IMR-90 (cell line): ENCODE data around the gene BRINP3. TPM values are rescaled to one million over a fixed set of nuclear protein-coding genes. Genes with fewer than 3 reads are reported as not detected.
A peak's percentile ranks its signal among the peaks of the same experiment; 100 is the strongest.

ENCODE experiments used
- ATAC-seq: fragments of 200-7000 bp; cut with Tn5 transposase; 2 replicates; pipeline ENCODE4 v1.9.1; 2020; ENCODE audit warnings: low read depth, mild to moderate bottlenecking, moderate library complexity
- BruUV-seq: library from RNA; stranded (reverse); fragments of 400-500 nt; replicated peaks from 2 replicates; lab custom pipeline; 2021; lab: Mats Ljungman, UMichigan
- CTCF ChIA-PET: fragments of 300-600 bp; formaldehyde crosslinking; extraction: SDS; loops from one replicate; lab custom pipeline; 2021; ENCODE audit warnings: antibody characterized with exemption; lab: Yijun Ruan, JAX
- POLR2A ChIA-PET: fragments of 300-600 bp; sonication (Branson Sonifier 250); formaldehyde crosslinking; loops from one replicate; lab custom pipeline; 2022; ENCODE audit warnings: antibody characterized with exemption; ENCODE audit not compliant: unreplicated experiment; lab: Charles Lee
- DNase-seq: peaks from one replicate; pipeline ENCODE4 v3.0.0; 2013
- H2AFZ ChIP-seq: replicated peaks from 2 replicates; pipeline ENCODE3; 2013; ENCODE audit warnings: low read length, mild to moderate bottlenecking; ENCODE audit not compliant: poor library complexity
- H2AK5ac ChIP-seq: 2 replicates; pipeline ENCODE4 v1.6.1; 2013; ENCODE audit warnings: low read depth, low read length, inconsistent platforms
- H2AK9ac ChIP-seq: replicated peaks from 2 replicates; pipeline ENCODE3; 2013; ENCODE audit warnings: mild to moderate bottlenecking, low read depth, low read length, moderate library complexity; ENCODE audit not compliant: poor library complexity
- H2BK120ac ChIP-seq: 2 replicates; pipeline ENCODE4 v1.6.1; 2013; ENCODE audit warnings: low read depth, low read length, inconsistent platforms
- H2BK15ac ChIP-seq: 3 replicates; pipeline ENCODE4 v1.6.1; 2013; ENCODE audit warnings: low read depth, low read length, inconsistent platforms
- H2BK20ac ChIP-seq: 2 replicates; pipeline ENCODE4 v1.6.1; 2013; ENCODE audit warnings: low read depth, mild to moderate bottlenecking, inconsistent platforms, low read length, moderate library complexity
- H2BK5ac ChIP-seq: 2 replicates; pipeline ENCODE4 v1.6.1; 2013; ENCODE audit warnings: mild to moderate bottlenecking, low read depth, low read length, inconsistent platforms; ENCODE audit not compliant: poor library complexity, severe bottlenecking
- H3K14ac ChIP-seq: replicated peaks from 2 replicates; pipeline ENCODE4 v1.6.1; 2013; ENCODE audit warnings: low read depth, low read length, inconsistent platforms
- H3K18ac ChIP-seq: 2 replicates; pipeline ENCODE4 v1.6.1; 2013; ENCODE audit warnings: low read depth, low read length, control low read depth
- H3K23ac ChIP-seq: 2 replicates; pipeline ENCODE4 v1.6.1; 2013; ENCODE audit warnings: low read depth, low read length, inconsistent platforms
- H3K27ac ChIP-seq: 2 replicates; pipeline ENCODE4 v1.5.1; 2013; ENCODE audit warnings: mild to moderate bottlenecking, control low read depth, low read length; ENCODE audit not compliant: insufficient read depth
- H3K27me3 ChIP-seq: 2 replicates; pipeline ENCODE4 v1.6.1; 2013; ENCODE audit warnings: low read length; ENCODE audit not compliant: control insufficient read depth, insufficient read depth
- H3K36me3 ChIP-seq: 2 replicates; pipeline ENCODE4 v1.6.1; 2013; ENCODE audit warnings: low read length, mixed read lengths; ENCODE audit not compliant: control insufficient read depth, insufficient read depth
- H3K4ac ChIP-seq: 2 replicates; pipeline ENCODE4 v1.6.1; 2013; ENCODE audit warnings: low read depth, low read length, inconsistent platforms
- H3K4me1 ChIP-seq: 2 replicates; pipeline ENCODE4 v1.6.1; 2013; ENCODE audit warnings: low read length, mixed read lengths; ENCODE audit not compliant: control insufficient read depth, insufficient read depth
- H3K4me2 ChIP-seq: 2 replicates; pipeline ENCODE4 v1.6.1; 2013; ENCODE audit warnings: low read depth, mild to moderate bottlenecking, control low read depth, low read length, moderate library complexity
- H3K4me3 ChIP-seq: 2 replicates; pipeline ENCODE4 v1.5.1; 2013; ENCODE audit warnings: low read depth, mild to moderate bottlenecking, control low read depth, low read length, moderate library complexity; ENCODE audit not compliant: insufficient read depth
- H3K56ac ChIP-seq: 2 replicates; pipeline ENCODE4 v1.6.1; 2013; ENCODE audit warnings: low read length, inconsistent platforms; ENCODE audit not compliant: insufficient read depth; ENCODE audit errors: extremely low read depth
- H3K79me1 ChIP-seq, 2 experiments: 2 replicates each; pipeline ENCODE4 v1.6.1; 2013; ENCODE audit warnings: low read length in 2 of 2, inconsistent platforms in 1 of 2, low read depth in 1 of 2
- H3K9ac ChIP-seq: 2 replicates; pipeline ENCODE4 v1.6.1; 2013; ENCODE audit warnings: low read depth, low read length, control low read depth
- H3K9me1 ChIP-seq: 2 replicates; pipeline ENCODE4 v1.6.1; 2013; ENCODE audit warnings: low read length, inconsistent platforms; ENCODE audit not compliant: insufficient read depth
- H3K9me3 ChIP-seq: 2 replicates; pipeline ENCODE4 v1.6.1; 2013; ENCODE audit warnings: low read length; ENCODE audit not compliant: control insufficient read depth, insufficient read depth
- H4K20me1 ChIP-seq: 2 replicates; pipeline ENCODE4 v1.6.1; 2013; ENCODE audit warnings: low read length, inconsistent platforms; ENCODE audit not compliant: insufficient read depth
- H4K5ac ChIP-seq: 2 replicates; pipeline ENCODE4 v1.6.1; 2013; ENCODE audit warnings: mild to moderate bottlenecking, low read depth, low read length, control low read depth
- H4K8ac ChIP-seq, 2 experiments: 2 replicates each; pipeline ENCODE4 v1.6.1; 2013; ENCODE audit warnings: low read depth in 2 of 2, low read length in 2 of 2, control low read depth in 1 of 2, inconsistent platforms in 1 of 2
- H4K91ac ChIP-seq: 2 replicates; pipeline ENCODE4 v1.6.1; 2013; ENCODE audit warnings: low read depth, low read length, inconsistent platforms; ENCODE audit not compliant: insufficient read depth
- BHLHE40 ChIP-seq: fragments of 150-350 bp; IDR thresholded peaks from 2 replicates; pipeline ENCODE4 v1.6.1; 2016; ENCODE audit warnings: mild to moderate bottlenecking, low read depth, low read length
- CEBPB ChIP-seq: IDR thresholded peaks from 2 replicates; pipeline ENCODE4 v1.6.1; 2012; ENCODE audit warnings: low read depth, low read length, improper control_type of control experiment
- CHD1 ChIP-seq: IDR thresholded peaks from 2 replicates; pipeline ENCODE4 v1.6.1; 2012; ENCODE audit warnings: low read depth, low read length, improper control_type of control experiment
- CTCF ChIP-seq: conservative IDR thresholded peaks from 2 replicates; pipeline ENCODE4 v1.5.1; 2012; ENCODE audit warnings: mild to moderate bottlenecking, low read depth, low read length, improper control_type of control experiment
- ELK1 ChIP-seq: fragments of 150-350 bp; IDR thresholded peaks from 2 replicates; pipeline ENCODE4 v1.6.1; 2016; ENCODE audit warnings: low read depth, mild to moderate bottlenecking, low read length, moderate library complexity, borderline replicate concordance
- MAZ ChIP-seq: IDR thresholded peaks from 2 replicates; pipeline ENCODE4 v1.6.1; 2012; ENCODE audit warnings: low read depth, mild to moderate bottlenecking, low read length, improper control_type of control experiment, moderate library complexity, borderline replicate concordance
- MXI1 ChIP-seq: IDR thresholded peaks from 2 replicates; pipeline ENCODE4 v1.6.1; 2012; ENCODE audit warnings: low read depth, mild to moderate bottlenecking, low read length, moderate library complexity, borderline replicate concordance
- RFX5 ChIP-seq: IDR thresholded peaks from 2 replicates; pipeline ENCODE4 v1.8.0; 2012; ENCODE audit warnings: low read depth, mild to moderate bottlenecking, low read length, moderate library complexity
- USF2 ChIP-seq: fragments of 150-350 bp; IDR thresholded peaks from 2 replicates; pipeline ENCODE4 v1.6.1; 2017; ENCODE audit warnings: mild to moderate bottlenecking, antibody characterized with exemption, low read length, low read depth
- WGBS, 2 experiments: methylation state at CpG; one replicate each; pipeline versions ENCODE4 v1.1.5 to v1.1.7; 2013; ENCODE audit warnings: missing lambda C conversion rate in 2 of 2; ENCODE audit not compliant: insufficient read length in 1 of 2; ENCODE audit errors: extremely low coverage in 2 of 2; 5-methylcytosine and 5-hydroxymethylcytosine counted together
- dilution Hi-C: fragments of 300-500 bp; cut with HindIII; formaldehyde crosslinking; loops from one replicate; pipeline ENCODE4 v1.14.3; 2018; ENCODE audit warnings: low sequenced_read_pairs; ENCODE audit not compliant: unreplicated experiment
- in situ Hi-C: fragments of 300-500 bp; cut with MboI; formaldehyde crosslinking; loops from 3 replicates; pipeline ENCODE4 v1.14.3; 2019; ENCODE audit warnings: low sequenced_read_pairs, inconsistent platforms, mixed read lengths
- intact Hi-C: fragments of 100-400 bp; cut with micrococcal nuclease; formaldehyde crosslinking; loops from 2 replicates; pipeline ENCODE4 v1.10.0; 2022
- polyA plus RNA-seq, 3 experiments: library from polyadenylated mRNA; depleted of rRNA; stranded (reverse); fragments of >200 nt; gene quantifications; 2 replicates each; pipeline ENCODE4 v1.2.3, GENCODE V29; 2012; ENCODE audit warnings: low replicate concordance in 1 of 3
- total RNA-seq: library from RNA; depleted of rRNA; stranded (reverse); fragments of >200 nt; gene quantifications from 2 replicates; pipeline ENCODE4 v1.2.3, GENCODE V29; 2012

The BRINP3 gene
- total and polyA plus RNA-seq, 2 of the 4 experiments (the other 2 are of a cell fraction), result 0.15 to 0.36 TPM

GRCh38 chr1:190179817-190180216 lies 297.8 kb downstream of the BRINP3 start:
- WGBS, 2 experiments, result no CpG with 5 or more reads among the region's 3 CpGs
- H3K27me3 ChIP-seq, result no peaks in the 10 kb centered on the region
- H3K4me2 ChIP-seq, result peak overlapping the region; percentile 45; the same call in 1 of the 2 replicates
- H3K23ac ChIP-seq, result no peak overlapping the region
- H3K27ac ChIP-seq, result no peak overlapping the region
- no peaks in the 10 kb centered on the region for H3K79me1 ChIP-seq
- no TSS peak for BruUV-seq
- peak overlapping the region; percentile 59 for H2BK5ac ChIP-seq
- H3K56ac ChIP-seq, result no peak overlapping the region
- H3K4ac ChIP-seq, result no peak overlapping the region
- H2BK120ac ChIP-seq, result 0 out of 2 replicates have a peak overlapping the region, but pooled peaks have one; percentile 40
- H3K18ac ChIP-seq, result no peak overlapping the region
- no peak overlapping the region for H3K9ac ChIP-seq
- peaks cover 2% of the 10 kb centered on the region; the same call in 1 of the 2 replicates for H3K9me1 ChIP-seq
- dilution Hi-C loops (no loop called here), in situ Hi-C loops (no loop called here), intact Hi-C loops (no loop called here)
- H3K4me1 ChIP-seq, result peaks cover 2% of the 10 kb centered on the region; the same call in 1 of the 2 replicates
- no peak overlapping the region for H4K91ac ChIP-seq
- H2AK9ac ChIP-seq, result no peak overlapping the region
- POLR2A ChIA-PET, result no interaction called here
- H4K5ac ChIP-seq, result no peak overlapping the region
- ATAC-seq (peak; percentile 79), DNase-seq (peak; percentile 75)
- no peak overlapping the region for H3K14ac ChIP-seq
- H3K9me3 ChIP-seq, result no peaks in the 10 kb centered on the region
- H2AFZ ChIP-seq, result no peak overlapping the region
- CTCF ChIA-PET, result interaction anchor here (0.5 kb wide), 1 partner anchor 755 kb away, joined by 4 read pairs; no protein-coding TSS in a partner anchor
- TF ChIP-seq CEBPB (no peak), ELK1 (no peak), USF2 (peak; percentile 73), MXI1 (no peak), CHD1 (no peak), RFX5 (no peak), CTCF (no peak), MAZ (no peak), BHLHE40 (peak; percentile 49; the same call in 1 of the 2 replicates)
- H2BK20ac ChIP-seq, result 0 out of 2 replicates have a peak overlapping the region, but pooled peaks have one; percentile 59
- H4K20me1 ChIP-seq, result no peaks in the 10 kb centered on the region
- peak overlapping the region in 1 of 2 experiments; percentile 57; a peak in 1 of 4 replicates for H4K8ac ChIP-seq
- no peaks in the 10 kb centered on the region for H3K36me3 ChIP-seq
- H3K4me3 ChIP-seq, result no peak overlapping the region
- no peak overlapping the region for H2BK15ac ChIP-seq
- no peak overlapping the region for H2AK5ac ChIP-seq
